Tibial artery (tissue), 4 donors: ENCODE results near the gene CCDC148.

Experiments used
- DNase-seq, 2 donors: peaks; one replicate each; pipeline ENCODE4 v3.0.0-alpha.2; 2019
- H3K27ac ChIP-seq, 2 donors: fragments of 200-600 bp; sonication (generic) in 1 of 2; 1 replicate in 1 of 2; 2 replicates in 1 of 2; pipeline ENCODE4 v1.5.1; 2018 to 2019; ENCODE audit warnings: mild to moderate bottlenecking in 1 of 2
- H3K27me3 ChIP-seq, 2 donors: fragments of 200-600 bp; sonication (generic) in 1 of 2; one replicate each; pipeline versions ENCODE4 v1.5.1 to v1.6.0; 2016 to 2019
- H3K36me3 ChIP-seq, 3 donors: fragments of 200-600 bp; sonication (generic) in 2 of 3; one replicate each; pipeline ENCODE4 v1.5.1; 2016 to 2019; ENCODE audit warnings: mild to moderate bottlenecking in 2 of 3
- H3K4me1 ChIP-seq, 4 donors: fragments of 200-600 bp; sonication (generic) in 2 of 4; 1 replicate in 3 of 4; 2 replicates in 1 of 4; pipeline ENCODE4 v1.5.1; 2016 to 2019
- H3K4me3 ChIP-seq, 2 donors: fragments of 200-600 bp; sonication (generic) in 1 of 2; 1 replicate in 1 of 2; 2 replicates in 1 of 2; pipeline ENCODE4 v1.5.1; 2018 to 2019; ENCODE audit warnings: mild to moderate bottlenecking in 2 of 2
- H3K9me3 ChIP-seq, 3 donors: fragments of 200-600 bp; sonication (generic) in 1 of 3; one replicate each; pipeline ENCODE4 v1.5.1; 2016 to 2019
- intact Hi-C: fragments of 100-400 bp; cut with DNase I; formaldehyde crosslinking; loops from one replicate; pipeline ENCODE4 v1.15.0; 2023; ENCODE audit warnings: low total_unique reads
- TF ChIP-seq, protein P1 (sequence below), 2 experiments: fragments of 200-600 bp in 1 of 2; fragments of 450-650 bp in 1 of 2; IDR thresholded peaks; one replicate each; pipeline ENCODE4 v1.5.1; 2017 to 2019; ENCODE audit warnings: antibody characterized with exemption in 2 of 2, mild to moderate bottlenecking in 1 of 2, moderate library complexity in 1 of 2

CCDC148 gene

DNA sequence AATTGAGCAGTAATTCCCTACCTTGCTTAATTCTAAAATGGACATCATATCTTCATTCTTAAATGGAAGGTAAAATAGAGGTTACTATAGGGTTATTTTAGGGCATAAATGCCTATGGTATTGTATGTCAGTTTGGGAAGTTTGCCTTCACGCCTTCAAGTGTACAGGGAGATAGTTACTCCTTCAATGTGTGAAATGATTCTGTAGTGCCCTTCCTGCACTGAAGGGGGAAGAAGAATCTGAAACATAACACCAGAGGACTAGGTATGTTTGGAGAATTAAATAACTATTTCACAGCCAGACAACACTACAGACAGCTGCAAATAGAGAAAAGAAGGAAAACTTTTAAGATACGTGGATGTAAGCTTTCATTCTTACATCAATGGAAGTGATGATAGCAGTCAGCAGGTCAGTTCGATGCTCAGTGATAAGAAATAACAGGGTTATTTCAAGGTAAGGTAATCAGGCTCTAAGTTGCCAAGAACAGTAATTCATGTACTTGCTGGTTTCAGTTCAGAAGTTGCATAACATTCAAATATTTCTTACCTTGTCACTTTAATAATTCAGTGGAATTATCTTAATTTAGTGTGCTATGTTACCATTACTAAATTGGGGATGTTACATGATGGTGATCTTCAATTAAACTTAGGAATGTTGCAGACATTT is 4.2 kb upstream of the CCDC148 start:
- peaks cover 0 to 20% (median 7%) of the 10 kb centered on the region in 4 donors for H3K4me1 ChIP-seq
- TF ChIP-seq, protein P1, sequence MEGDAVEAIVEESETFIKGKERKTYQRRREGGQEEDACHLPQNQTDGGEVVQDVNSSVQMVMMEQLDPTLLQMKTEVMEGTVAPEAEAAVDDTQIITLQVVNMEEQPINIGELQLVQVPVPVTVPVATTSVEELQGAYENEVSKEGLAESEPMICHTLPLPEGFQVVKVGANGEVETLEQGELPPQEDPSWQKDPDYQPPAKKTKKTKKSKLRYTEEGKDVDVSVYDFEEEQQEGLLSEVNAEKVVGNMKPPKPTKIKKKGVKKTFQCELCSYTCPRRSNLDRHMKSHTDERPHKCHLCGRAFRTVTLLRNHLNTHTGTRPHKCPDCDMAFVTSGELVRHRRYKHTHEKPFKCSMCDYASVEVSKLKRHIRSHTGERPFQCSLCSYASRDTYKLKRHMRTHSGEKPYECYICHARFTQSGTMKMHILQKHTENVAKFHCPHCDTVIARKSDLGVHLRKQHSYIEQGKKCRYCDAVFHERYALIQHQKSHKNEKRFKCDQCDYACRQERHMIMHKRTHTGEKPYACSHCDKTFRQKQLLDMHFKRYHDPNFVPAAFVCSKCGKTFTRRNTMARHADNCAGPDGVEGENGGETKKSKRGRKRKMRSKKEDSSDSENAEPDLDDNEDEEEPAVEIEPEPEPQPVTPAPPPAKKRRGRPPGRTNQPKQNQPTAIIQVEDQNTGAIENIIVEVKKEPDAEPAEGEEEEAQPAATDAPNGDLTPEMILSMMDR (IDR thresholded peaks at IDR 0.05) = no peak
- H3K36me3 ChIP-seq = no peaks in the 10 kb centered on the region
- no peaks in the 10 kb centered on the region for H3K9me3 ChIP-seq
- intact Hi-C loops = no loop called here
- no peak for DNase-seq
- no peaks in the 10 kb centered on the region for H3K27me3 ChIP-seq
- no peak overlapping the region for H3K27ac ChIP-seq
- H3K4me3 ChIP-seq = no peak overlapping the region

DNA sequence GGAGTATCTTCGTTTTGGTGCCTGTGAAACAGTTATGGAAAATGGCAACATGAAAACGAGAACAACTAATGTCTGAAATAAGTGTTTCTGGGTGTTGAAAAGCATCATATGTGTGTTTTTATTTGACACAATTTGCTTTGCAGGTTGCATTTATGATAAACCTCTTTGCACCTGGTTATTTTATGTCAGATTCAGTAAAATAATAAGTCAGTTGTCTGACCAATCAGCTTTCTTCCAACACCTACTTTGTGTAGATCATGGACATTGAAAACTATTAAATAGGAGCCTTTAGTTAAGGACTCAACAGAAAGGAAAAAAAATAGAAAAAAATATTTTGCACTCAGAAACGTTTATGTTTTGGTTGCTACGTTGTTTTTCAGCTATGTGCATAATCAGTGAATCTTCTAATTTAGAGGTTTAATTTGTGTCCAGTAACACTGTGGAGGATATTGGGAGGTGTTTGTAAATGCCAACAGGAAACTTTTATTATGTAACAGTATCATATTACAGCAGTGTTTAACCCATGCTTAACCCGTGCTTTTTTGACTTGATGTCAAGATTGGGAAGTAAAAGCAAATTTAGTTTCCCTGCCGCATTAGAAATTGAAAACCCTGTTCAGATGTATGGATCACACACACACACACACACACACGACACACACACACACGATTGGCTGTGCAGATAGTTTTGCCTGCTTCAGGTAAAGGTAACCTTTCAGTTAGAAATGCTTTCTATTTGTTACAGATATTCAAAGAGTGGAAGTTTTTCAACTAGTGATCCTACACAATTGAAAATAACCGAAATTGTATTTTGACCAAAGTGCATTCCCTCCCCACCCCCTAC is 2.8 kb upstream of the CCDC148 start:
- Histone ChIP-seq H3K4me1 (peaks cover 0 to 20% (median 7%) of the 10 kb centered on the region in 4 donors), H3K27me3 (no peaks in the 10 kb centered on the region), H3K4me3 (peak overlapping the region; percentile 1 to 89), H3K36me3 (no peaks in the 10 kb centered on the region), H3K9me3 (no peaks in the 10 kb centered on the region), H3K27ac (no peak overlapping the region)
- DNase-seq = no peak
- intact Hi-C loops = no loop called here
- TF ChIP-seq, protein P1 (IDR thresholded peaks at IDR 0.05) = no peak

DNA sequence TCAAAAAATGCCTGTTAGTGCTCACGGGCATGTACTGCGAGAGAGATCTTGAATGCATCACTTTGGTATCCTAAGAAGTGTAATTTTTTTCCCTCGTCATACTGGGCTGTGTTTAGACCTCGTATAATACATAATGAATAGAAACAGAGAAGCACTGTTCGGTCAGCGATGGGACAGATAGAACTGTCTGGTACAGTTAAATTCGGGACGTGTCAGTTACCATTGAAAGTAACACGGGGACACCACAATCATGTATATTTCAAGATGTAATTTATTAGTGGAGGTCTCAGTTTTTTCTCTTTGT is 2.0 kb upstream of the CCDC148 start:
- Histone ChIP-seq H3K9me3 (no peaks in the 10 kb centered on the region), H3K4me3 (peak overlapping the region; percentile 89 to 95)
- intact Hi-C loops = no loop called here

DNA sequence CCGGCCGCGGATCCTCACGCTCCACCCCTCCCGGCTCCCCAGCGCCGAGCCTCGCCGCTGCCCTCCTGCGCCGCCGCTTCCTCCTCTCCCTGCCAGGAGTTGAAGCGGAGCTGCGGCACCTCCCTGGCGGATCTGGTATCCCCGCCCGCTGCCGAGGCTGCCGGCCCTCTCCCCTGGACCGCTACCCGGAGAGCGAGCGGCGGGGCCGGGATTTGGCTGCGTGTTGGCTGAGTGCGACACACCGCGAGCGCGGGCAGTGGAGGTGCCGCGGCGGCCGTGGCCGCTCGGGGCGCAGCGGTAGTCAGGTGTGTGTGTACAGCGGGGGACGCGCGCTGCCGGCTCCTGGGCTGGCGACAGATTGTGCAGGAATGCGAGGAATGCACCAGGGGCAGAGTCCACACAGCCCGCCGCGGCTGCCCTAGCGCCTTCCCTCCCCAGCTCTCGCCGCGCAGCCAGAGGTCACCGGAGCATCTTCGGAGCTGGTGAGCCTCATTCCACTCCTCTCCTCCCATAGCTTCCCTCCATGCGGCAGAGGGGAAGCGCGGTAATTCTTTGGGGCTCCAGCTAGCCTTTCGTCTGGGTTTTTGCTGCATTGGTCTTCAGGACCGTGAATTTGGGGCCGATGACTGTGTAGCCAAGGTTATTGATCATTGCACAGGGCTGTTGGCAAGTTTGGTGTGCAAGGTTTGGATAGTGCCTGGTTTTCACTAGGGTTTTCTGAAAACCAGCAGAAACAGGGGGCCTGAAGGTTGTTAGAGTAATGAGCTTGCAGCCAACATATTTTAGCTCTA is 1.5 kb upstream of the CCDC148 start:
- Histone ChIP-seq H3K36me3 (no peaks in the 10 kb centered on the region), H3K27me3 (no peaks in the 10 kb centered on the region), H3K4me3 (peak overlapping the region; percentile 89 to 95)

More for the DNA sequence above, 2.0 kb upstream of the CCDC148 start:
- TF ChIP-seq, protein P1 (IDR thresholded peaks at IDR 0.05) = no peak
- Histone ChIP-seq H3K27ac (peak overlapping the region; percentile 92 to 96), H3K36me3 (no peaks in the 10 kb centered on the region), H3K4me1 (peaks cover 0 to 20% (median 7%) of the 10 kb centered on the region in 4 donors), H3K27me3 (no peaks in the 10 kb centered on the region)
- DNase-seq = no peak

More for the DNA sequence above, 1.5 kb upstream of the CCDC148 start:
- peak; percentile 45 to 78 for DNase-seq
- Histone ChIP-seq H3K27ac (peak overlapping the region; percentile 92 to 96), H3K4me1 (peaks cover 0 to 20% (median 7%) of the 10 kb centered on the region in 4 donors), H3K9me3 (no peaks in the 10 kb centered on the region)
- TF ChIP-seq, protein P1 (IDR thresholded peaks at IDR 0.05) = peak; percentile 37 to 39
- intact Hi-C loops = no loop called here
